GM23248 (cell line): ENCODE results near the gene CCL7.

Experiments
- EZH2 ChIP-seq: fragments of 200-600 bp; sonication (generic); IDR thresholded peaks from 2 replicates; pipeline ENCODE4 v1.6.1; 2018; ENCODE audit warnings: antibody characterized with exemption, mild to moderate bottlenecking; ENCODE audit not compliant: insufficient read depth, poor library complexity, severe bottlenecking
- EZH2phosphoT487 ChIP-seq: fragments of 200-600 bp; sonication (generic); IDR thresholded peaks from 2 replicates; pipeline ENCODE4 v1.6.1; 2018; ENCODE audit warnings: antibody characterized with exemption, moderate library complexity, mild to moderate bottlenecking, low read depth; ENCODE audit not compliant: insufficient read depth

GRCh38 chr17:34241062-34241461 is 29.0 kb upstream of the CCL7 start:
- TF ChIP-seq EZH2 (no peak), EZH2phosphoT487 (no peak)
